HL-60/S4 treated with phorbol 12-myristate 13-acetate at 8.2 ng/mL for 4 days and 3 days (cell line): ENCODE measurements around the gene ATP2B2.

Experiments
- in situ Hi-C: fragments of 300-500 bp; cut with MboI; formaldehyde crosslinking; loops from 2 replicates; pipeline ENCODE4 v1.15.0; 2022; ENCODE audit warnings: low sequenced_read_pairs

Gene ATP2B2

DNA sequence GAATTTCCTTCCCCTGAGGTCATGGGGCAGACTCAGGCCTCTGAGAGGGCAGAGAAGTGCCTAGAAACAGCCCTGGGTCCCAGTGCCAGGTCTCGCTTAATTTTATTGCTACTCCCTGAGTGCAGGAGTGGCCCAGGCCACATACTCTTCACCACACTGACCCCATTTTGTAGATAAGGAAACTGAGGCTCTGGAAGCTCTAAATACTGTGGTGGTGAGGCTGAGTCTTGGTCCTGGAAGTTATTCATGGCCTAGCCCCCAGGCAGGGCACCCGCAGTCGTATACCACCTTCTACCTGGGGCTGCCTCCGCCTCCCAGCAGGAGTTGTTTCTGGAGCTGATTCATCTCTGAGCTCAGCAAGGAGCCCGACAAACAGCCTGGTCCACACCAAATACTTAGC, 9.8 kb downstream of the ATP2B2 start:
- in situ Hi-C loops: no loop called here

DNA sequence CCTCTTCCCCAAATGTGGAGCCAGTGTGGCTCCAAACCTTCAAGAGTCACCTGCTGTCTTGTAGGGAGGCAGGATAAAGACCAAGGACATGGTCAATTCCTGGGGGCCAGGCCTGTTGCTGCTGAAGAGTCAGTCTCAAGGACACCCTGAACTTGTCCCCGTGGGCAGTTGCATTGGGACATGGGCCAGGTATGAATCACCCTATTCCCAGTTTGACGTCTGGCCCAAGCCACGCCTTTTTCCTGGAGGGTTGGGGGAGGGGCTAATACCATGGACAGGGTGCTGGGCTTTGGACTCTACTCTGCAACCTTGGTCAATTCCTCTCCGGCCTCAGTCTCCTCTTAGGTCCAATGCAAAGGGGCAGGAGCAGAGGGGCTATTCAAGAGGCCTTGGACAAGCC, 10.4 kb downstream of the ATP2B2 start:
- in situ Hi-C loops: no loop called here

DNA sequence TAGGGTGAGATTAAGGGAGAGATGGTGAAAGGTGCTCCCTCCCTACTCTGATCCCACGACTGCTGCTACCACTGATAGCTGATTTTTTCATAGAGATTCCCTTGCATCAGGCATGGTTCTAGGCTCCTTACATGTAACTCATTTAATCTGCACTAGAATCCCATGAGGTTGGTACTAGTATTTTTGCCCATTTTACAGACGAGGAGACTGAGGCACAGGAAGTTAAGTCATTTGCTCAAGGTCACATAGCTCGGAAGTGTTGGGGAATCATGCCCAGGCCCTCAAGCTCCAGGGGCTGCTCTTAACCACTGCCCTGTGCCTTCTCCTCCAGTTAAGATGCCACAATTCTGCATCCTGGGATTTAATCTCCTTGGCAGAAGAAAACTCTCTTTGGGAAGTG, 11.2 kb downstream of the ATP2B2 start:
- in situ Hi-C loops: no loop called here

DNA sequence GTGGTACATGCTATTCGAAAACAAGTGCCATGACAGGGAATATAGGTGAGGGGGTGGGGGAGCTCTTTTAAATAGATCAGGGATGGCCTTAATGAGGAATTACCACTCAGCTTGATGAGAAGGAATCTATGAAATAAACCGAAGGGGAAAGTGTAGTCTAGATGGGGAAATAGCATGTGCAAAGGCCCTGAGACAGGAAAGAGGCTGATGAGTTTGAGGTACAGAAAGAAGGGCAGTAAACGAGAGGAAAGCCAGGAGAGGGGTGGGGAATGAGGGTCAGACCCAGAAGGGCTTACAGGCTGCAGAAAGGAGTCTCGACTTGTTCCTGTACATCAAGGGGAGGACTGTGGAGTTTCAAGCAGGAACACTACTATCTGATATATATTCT, 12.2 kb downstream of the ATP2B2 start:
- in situ Hi-C loops: no loop called here

DNA sequence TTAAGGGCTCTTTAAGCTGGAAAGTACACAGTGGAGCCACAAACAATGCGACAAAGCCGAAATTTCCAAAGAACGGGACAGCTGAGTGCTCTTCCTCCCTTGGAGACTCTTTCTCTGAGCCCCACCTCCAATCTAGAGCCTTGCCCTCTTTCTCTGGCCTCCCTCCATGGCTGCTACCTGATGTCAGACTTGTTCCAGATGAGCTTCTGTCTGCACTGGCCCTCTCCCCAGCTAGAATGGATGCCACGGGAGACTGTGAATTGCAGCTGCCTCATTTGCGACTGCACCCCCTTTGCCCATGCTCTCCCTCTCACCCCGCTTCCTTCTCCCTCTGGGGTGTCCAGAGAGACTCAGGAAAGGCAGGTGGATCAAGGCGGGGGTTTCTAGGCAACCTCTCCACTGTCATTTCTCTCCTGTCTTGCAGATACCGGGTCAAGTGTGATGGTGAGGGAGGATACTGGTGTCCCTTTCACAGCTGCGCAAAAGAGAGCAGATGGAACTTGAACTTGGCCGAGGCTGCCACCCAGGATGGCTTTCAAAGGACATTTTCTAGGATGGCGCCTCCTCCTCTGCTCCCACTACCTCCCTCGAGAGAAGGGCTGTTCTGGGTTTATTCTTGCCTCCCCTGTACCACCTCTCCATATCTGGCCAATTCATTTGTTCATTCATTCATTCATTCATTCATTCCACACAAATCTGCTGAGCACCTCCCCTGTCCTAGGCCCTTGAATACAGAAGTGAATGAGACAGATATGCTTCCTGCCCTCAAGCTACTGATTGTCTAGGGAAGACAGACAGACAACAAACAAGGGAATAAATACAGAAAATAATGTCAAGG, 12.8 kb downstream of the ATP2B2 start:
- in situ Hi-C loops: no loop called here

DNA sequence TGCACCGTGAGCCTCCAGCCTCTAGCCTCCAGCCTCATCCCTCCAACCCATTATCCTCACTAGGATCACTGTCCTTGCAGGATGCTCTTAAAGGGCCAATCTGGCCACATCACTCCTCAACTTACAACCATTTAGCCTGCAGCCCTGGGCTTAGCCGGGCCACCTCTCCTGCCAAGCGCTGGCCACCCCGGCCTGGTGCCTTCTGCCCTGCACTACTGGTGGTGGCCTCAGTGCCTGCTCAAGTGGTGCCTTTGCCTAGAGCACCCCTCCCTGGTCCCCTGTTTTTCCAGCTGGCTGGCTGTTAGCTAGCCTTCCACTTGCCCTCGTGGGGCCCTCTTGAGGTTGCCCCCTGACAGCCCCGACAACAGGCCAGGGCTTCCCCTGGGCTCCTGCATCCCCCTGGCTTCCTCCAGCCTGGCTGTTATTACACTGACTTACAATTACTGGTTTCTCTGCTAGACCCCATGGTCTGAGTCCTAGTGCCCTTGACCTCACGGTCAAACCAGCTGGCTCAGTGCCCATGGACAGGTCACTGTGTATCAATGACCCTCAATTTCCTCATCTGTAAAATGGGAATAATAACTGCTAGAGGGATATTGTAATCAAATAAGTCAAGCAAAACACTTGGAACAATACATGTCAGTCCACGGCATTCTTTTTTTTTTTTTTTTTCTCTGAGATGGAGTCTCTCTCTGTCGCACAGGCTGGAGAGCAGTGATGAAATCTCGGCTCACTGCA, 15.5 kb downstream of the ATP2B2 start:
- in situ Hi-C loops: no loop called here

DNA sequence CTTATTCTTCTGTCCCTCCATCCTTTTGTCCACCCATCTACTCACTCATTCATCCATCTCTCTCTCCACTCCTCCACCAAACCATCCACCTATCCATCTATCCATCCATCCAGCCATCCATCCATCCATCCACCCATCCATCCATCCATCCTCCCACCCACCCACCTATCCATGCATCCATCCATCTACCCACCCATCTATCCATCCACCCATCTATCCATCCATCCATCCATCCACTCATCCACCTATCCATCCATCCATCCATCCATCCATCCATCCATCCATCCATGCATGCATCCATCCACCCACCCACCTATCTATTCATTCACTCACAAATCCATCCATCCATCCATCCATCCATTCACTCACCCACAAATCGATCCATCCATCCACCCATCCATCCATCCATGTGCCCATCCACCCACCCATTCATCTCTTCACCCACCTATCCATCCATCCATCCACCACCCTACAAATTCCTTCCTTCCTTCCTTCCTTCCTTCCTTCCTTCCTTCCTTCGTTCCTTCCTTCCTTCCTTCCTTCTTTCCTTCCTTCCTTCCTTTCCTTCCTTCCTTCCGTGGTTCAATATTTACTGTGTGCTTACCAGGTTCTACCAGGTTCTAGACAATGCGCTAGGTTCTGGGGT, 17.3 kb downstream of the ATP2B2 start:
- in situ Hi-C loops: no loop called here

DNA sequence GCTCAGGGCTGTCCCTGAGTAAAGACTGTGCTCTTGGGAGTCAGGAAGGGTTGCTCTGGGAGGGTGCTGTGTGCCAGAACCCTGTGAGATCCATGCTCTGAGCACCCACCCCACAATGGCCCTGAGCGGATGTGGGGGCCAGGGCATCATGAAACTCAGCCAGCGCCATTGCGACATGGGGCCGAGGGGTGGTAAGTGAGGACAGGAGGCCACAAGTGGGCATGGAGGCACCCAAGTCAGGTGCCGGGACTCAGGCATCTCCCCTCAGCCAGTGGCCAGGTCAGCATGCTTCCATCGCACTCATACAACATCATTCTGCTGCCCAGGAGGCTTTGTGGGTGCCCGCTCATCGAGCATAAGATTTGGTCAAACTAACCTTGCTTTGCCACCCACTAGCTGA, 19.6 kb downstream of the ATP2B2 start:
- in situ Hi-C loops: no loop called here

DNA sequence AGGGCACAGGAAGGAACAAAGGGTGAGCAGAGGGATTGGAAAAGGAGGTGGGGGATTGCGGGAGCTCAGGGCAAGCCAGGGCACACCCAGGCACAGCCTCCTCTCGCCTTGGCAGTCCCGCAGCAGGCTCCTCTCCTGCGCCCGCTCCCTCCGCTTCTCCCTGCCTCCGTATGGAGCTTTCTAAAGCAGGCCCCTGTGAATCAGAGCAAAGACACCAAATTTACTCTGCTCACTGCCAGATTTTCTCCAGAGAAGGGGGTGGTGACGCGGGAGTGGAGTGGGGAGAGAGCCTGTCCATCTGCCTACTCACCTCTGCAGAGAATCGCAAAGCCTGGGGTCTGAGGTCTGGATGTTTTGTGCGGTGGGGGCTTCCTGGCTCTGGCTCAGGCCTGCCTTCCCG, 20.0 kb downstream of the ATP2B2 start:
- in situ Hi-C loops: no loop called here

DNA sequence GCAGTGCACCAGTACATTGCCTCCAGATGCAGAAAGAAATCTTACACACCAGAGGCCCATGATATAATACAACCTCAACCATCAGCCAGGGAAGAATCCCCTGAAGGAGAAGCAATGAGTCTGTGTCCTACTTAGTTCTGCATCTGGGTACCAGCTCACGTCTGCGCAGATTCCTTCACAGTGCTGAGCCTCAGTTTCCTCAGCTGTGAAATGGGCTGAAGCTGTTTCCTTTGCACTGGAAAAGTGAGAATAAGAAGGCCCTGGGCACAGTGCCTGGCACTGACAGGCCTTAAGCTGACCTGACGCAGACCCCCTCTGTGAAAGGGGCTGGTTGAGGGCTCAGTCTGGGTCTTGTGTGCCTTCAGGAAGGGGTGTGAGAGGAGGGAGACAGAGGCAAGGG, 20.7 kb downstream of the ATP2B2 start:
- in situ Hi-C loops: no loop called here

DNA sequence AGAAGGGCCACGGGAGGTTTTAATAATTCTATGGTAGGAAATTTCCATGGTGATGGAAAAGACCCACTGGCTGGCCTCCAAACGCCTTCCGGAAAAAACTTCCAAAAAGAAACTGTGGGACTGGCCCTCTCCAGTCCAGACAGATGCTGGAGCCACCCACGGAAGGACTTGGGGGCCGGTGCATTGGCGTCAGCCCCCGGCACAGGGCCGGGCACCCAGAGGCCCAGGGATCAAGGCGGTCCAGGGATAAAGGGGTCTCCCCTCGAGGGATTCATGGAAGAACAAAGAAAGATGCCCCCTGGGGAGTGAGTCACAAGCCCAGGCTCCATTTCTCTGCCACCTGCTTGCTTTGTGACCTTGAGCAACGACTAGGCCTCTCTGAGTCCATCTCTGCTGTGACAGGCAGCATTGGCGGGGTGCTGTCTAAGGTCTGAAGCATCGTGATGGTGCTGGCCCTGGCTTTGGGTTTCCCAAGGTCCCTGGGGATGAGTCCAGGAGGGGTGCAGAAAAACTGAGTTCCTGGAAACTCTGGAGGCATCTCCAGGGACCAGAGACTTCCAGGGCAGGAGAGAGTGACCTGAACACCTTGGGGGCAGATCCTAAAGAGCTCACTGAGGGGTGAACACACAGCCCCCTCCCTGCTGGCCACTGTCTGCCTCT, 21.6 kb downstream of the ATP2B2 start:
- in situ Hi-C loops: no loop called here

DNA sequence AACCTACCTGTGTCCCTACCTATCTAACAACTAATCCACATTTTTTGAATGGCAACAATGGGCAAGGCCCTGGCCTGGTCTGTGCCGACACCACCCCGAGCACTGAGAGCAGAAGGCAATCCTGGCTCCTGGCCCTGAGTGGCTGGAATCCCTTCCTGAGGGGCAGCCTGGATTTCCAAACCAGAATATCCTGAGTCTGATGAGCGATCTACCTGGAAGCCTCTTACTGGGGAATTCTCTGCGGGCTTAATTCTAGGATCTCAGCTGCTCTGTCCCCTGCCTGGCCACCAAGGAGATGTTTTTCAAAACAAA, 22.1 kb downstream of the ATP2B2 start:
- in situ Hi-C loops: no loop called here

DNA sequence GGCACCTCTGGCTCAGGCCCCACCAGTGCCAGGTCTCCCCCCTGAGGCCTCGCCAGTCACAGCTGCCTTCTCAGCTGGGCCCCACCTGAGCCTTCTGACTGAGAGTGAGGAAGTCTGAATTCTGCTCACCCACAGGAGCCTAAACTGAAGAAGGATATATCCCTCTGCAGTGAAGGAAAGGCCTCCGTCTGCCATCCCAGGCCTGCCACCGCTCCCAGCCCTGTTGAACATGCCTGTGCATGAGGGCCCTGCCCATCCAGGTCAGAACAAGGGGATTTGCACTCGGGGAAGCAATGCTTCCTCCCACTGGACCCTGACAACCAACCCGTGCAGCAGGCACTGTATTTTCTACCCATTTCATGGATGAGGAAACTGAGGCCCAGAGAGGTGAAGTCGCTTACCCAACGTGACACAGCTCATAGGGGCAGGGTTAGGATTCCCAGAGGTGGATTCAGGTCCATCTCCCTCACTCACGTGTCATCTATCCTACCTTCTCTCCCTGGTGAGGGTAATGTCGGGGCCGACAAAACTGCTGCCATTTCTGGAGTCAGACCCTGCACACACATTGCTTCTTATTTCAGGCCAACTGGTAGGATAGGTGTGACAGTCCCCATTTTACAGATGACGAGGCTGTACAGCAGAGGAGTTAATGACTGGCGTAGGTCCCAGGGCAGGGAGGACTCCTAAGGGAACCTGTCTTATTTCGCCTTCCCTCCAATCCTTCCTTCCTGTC, 22.6 kb downstream of the ATP2B2 start:
- in situ Hi-C loops: no loop called here

DNA sequence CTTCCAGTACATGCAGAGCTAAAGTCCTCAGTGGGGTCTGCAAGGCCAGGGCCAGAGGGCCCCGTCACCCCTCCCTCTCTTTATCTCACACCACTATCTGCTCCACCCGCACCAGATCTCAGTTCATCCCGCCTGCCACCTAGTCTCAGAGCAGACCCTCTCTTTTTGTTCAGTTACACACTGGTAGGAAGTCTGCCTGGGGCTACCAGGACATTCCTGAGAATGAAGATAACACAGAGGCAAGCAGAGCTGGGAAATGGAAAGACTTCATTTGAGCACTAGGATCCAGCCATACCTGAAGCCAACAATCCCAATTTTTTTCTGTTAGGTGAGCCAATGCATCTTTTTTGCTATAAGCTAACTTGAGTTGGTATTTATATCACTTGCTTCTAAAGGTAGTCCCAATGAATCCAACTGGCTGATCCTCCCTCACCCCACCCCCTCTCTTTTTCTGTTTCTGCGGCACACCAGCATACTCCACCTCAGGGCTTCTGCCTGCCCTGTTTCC, 24.5 kb downstream of the ATP2B2 start:
- in situ Hi-C loops: no loop called here

DNA sequence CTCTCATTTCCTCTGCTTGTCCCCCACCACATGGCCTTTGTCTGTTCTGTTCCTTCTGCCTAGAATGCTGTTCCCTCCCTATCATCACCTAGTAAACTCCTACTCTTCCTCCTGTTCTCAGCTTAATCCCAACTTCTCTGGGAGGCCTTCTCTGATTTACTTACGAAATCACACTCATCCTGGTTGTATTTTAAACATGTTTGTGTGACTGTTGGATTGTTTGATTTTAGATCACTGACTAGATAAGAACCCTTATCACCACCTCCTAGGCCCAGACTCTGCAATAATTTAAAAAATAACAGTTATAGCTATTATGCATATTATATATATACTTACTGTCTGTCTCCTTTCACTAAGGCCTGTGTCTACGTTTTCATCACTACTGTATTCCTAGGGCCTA, 26.1 kb downstream of the ATP2B2 start:
- in situ Hi-C loops: no loop called here

DNA sequence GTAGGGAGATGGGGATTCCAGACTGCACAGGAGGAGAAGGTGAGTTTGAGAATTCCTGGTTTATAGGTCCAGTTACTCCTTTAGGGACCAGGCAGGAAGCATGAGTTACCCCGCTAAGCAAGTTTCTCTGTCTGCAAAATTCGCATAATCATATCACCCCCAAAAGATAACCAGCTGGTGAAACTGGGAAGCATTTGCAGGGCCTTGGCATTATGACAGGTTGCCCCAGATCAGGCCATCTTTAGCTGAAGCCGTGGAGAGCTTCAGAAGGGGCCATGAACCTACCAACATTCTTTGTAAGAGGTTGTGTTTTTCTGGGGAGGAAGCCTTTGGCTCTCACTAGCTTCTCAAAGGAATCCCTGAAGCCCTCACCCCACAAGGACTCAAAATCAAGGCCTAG, 29.4 kb downstream of the ATP2B2 start:
- in situ Hi-C loops: no loop called here

DNA sequence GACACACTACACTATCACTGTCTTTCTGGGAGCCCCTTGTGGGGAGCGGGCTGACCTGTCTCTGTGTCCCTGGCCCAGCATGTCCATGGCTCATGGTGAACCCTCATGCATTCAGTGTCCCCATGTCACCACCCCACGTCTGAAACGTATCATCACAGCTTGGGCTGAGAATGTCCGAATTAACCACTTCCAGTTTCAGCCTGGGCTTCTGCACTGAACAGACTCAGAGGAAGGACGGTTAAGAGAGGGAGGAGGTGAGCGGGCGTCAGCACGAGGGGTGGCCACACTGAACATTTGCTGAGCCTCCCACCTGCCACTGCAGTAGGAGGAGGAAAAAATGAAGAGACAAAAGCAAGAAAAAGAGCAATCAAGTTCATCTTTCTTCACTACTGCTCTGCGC, 30.5 kb downstream of the ATP2B2 start:
- in situ Hi-C loops: no loop called here

DNA sequence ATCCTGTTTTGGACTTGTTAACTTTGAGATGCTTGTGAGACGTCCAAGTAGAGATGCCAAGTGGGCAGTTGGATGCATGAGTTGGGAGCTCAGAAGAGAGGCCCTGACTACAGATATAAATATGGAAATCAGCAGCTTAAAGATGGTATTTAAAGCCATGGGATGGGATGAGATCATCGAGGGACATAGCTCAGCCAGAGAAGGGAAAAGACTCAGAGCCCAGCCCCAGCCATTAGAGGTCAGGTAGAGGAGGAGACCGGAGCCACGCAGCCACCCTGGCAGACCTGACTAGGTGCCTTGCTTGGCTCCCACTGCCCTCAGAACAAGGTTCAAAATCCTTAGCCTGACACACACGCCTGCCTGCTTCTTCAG, 31.1 kb downstream of the ATP2B2 start:
- in situ Hi-C loops: no loop called here

DNA sequence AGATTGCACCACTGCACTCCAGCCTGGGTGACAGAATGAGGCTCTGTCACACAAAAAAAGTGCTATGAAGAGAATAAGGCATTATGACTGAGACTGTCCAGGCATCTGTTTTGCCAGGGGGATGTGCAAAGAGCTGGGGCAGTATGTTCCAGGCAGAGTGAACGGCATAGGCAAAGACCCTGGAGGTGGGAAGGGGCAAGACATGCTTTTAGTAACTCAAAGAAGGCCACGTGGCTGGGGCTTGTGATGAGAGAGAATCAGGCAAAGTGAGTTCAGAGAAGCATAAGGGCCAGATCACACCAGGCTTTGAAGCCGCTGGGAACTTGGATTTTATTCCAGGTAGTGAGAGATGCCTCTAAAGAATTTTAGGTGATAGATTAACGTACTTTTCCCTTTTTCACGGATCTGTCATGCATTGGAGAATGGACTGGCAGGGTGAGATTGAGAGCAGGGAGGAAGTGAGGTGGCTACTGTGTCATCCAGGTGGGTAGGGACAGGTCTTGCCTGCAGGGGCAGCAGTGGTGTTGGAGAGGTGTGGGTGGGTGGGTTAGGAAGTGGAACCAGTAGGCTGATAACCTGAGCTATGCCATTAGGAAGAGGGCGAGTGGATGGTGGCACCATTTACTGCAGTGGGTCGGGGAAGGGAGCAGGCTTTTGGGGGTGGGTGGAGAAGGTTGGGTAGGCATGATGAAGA, 31.7 kb downstream of the ATP2B2 start:
- in situ Hi-C loops: no loop called here

DNA sequence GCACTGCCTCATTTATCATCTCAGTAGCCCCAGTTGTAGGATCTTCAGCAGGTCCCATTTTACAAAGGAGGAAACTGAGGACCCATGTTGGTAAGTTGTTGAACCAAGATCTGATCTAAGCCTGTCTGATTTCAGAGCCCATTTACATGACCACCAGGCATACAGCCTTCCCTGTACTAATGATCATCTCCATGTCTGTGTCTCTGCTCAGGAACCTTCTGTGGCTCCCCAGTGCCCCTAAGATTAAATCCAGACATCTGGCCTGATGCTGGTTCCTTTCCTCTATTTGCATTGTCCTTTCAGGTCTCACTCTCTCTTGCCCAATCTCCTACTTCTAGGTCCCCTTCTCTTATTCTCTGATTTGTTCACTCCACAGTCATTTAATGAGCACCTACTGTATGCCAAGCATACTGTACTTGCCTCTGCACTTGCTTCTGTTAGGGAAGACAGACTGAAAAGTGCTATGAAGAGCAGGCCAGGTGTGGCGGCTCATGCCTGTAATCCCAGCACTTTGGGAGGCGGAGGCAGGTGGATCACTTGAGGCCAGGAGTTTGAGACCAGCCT, 32.4 kb downstream of the ATP2B2 start:
- in situ Hi-C loops: no loop called here
